SIG-M5 (cell line): ENCODE results near the gene BCL2L15.
"Not testable (repeated sequence)": the region's sequence is repeated elsewhere in the genome, so short reads cannot be mapped to it uniquely, and the experiment has no call there.

Source experiments
- DNase-seq: peaks from one replicate; lab custom pipeline; 2025; lab: John Stamatoyannopoulos, UW

Gene BCL2L15

GRCh38 chr1:113871597-113872113 lies 15.7 kb downstream of the BCL2L15 start, which contains the start of gene PTPN22:
Gene PTPN22, minus strand, starts transcription at chr1:113871712.
- DNase-seq, result peak; percentile 77

GRCh38 chr1:113870778-113871177 lies 16.6 kb downstream of the BCL2L15 start:
- no peak for DNase-seq

- DNase-seq, result no peak
Observed at GRCh38 chr1:113868387-113869083, 18.8 kb downstream of the BCL2L15 start.

- DNase-seq, result no peak
Observed at GRCh38 chr1:113861641-113862040, 25.7 kb downstream of the BCL2L15 start.

GRCh38 chr1:113860891-113861290 lies 26.5 kb downstream of the BCL2L15 start:
- no peak for DNase-seq

- peak; percentile 20 for DNase-seq
Observed at GRCh38 chr1:113859478-113860175, 27.8 kb downstream of the BCL2L15 start.

GRCh38 chr1:113858982-113859381 lies 28.4 kb downstream of the BCL2L15 start:
- DNase-seq, result no peak

- DNase-seq, result no peak
Observed at GRCh38 chr1:113858418-113858817, 29.0 kb downstream of the BCL2L15 start.

- DNase-seq, result no peak
Observed at GRCh38 chr1:113857776-113858175, 29.6 kb downstream of the BCL2L15 start.

GRCh38 chr1:113856401-113856790 lies 31.0 kb downstream of the BCL2L15 start:
- no peak for DNase-seq

GRCh38 chr1:113855630-113856400 lies 31.6 kb downstream of the BCL2L15 start:
- DNase-seq, result no peak

- DNase-seq, result no peak
Observed at GRCh38 chr1:113854234-113854633, 33.1 kb downstream of the BCL2L15 start.

- not testable (repeated sequence) for DNase-seq
Observed at GRCh38 chr1:113852694-113853093, 34.7 kb downstream of the BCL2L15 start.

GRCh38 chr1:113850127-113850796 lies 37.1 kb downstream of the BCL2L15 start:
- no peak for DNase-seq

GRCh38 chr1:113849072-113849471 lies 38.3 kb downstream of the BCL2L15 start:
- DNase-seq, result no peak

- no peak for DNase-seq
Observed at GRCh38 chr1:113846391-113847035, 40.9 kb downstream of the BCL2L15 start.

- DNase-seq, result no peak
Observed at GRCh38 chr1:113836534-113836933, 50.8 kb downstream of the BCL2L15 start.

- DNase-seq, result no peak
Observed at GRCh38 chr1:113835686-113836290, 51.6 kb downstream of the BCL2L15 start.

- DNase-seq, result no peak
Observed at GRCh38 chr1:113834716-113835115, 52.7 kb downstream of the BCL2L15 start.
